ENCODE measurements around the gene PDE11A. TPM values are rescaled to one million over a fixed set of nuclear protein-coding genes. Genes with fewer than 3 reads are reported as not detected.

PDE11A gene
- total and polyA plus RNA-seq, 2 of the 13 experiments (the other 11 are each of a cell fraction or from before 2014, with no cell fraction given) = 1.2 to 1.7 TPM

- TF ChIP-seq HNF1A (IDR thresholded peaks at IDR 0.05; ENCODE audit: low read depth) (no peak), HNF1A (CRISPR knock-in tag; IDR thresholded peaks at IDR 0.05; ENCODE audit: borderline replicate concordance) (no peak), ZNF597 (CRISPR knock-in tag; IDR thresholded peaks at IDR 0.05) (no peak), GFI1 (CRISPR knock-in tag; IDR thresholded peaks at IDR 0.05; ENCODE audit: borderline replicate concordance) (no peak), ZNF296 (CRISPR knock-in tag; conservative IDR thresholded peaks at IDR 0.05) (no peak), TBL1XR1 (IDR thresholded peaks at IDR 0.05; ENCODE audit: borderline replicate concordance, low read length, partially characterized antibody) (no peak), ZNF644 (CRISPR knock-in tag; IDR thresholded peaks at IDR 0.05; ENCODE audit: low read depth) (peak; percentile 63; the same call in 1 of the 2 replicates), ZNF337 (CRISPR knock-in tag; IDR thresholded peaks at IDR 0.05; ENCODE audit: borderline replicate concordance, low read depth) (no peak), NCOA2 (CRISPR knock-in tag; IDR thresholded peaks at IDR 0.05) (peak; percentile 33; the same call in 1 of the 2 replicates), SOX13 (IDR thresholded peaks at IDR 0.05) (no peak), SOX13 (CRISPR knock-in tag; conservative IDR thresholded peaks at IDR 0.05 in 1 of 2, IDR thresholded peaks at IDR 0.05 in 1 of 2) (peak in 1 of 2 experiments; percentile 82; a peak in 2 of 4 replicates), NCOA1 (CRISPR knock-in tag; IDR thresholded peaks at IDR 0.05) (no peak), NCOR1 (IDR thresholded peaks at IDR 0.05; ENCODE audit: borderline replicate concordance, low read length) (peak; percentile 40; the same call in 1 of the 2 replicates), PRDM15 (CRISPR knock-in tag; IDR thresholded peaks at IDR 0.05) (no peak), ZNF629 (CRISPR knock-in tag; conservative IDR thresholded peaks at IDR 0.05) (no peak), TBX3 (IDR thresholded peaks at IDR 0.05; ENCODE audit: borderline replicate concordance) (0 out of 2 replicates have a peak, but pooled peaks have one; percentile 23), MAF1 (CRISPR knock-in tag; IDR thresholded peaks at IDR 0.05; ENCODE audit: borderline replicate concordance) (no peak), TRAFD1 (CRISPR knock-in tag; IDR thresholded peaks at IDR 0.05; ENCODE audit: borderline replicate concordance) (no peak), SOX6 (IDR thresholded peaks at IDR 0.05) (no peak), SOX6 (CRISPR knock-in tag; IDR thresholded peaks at IDR 0.05) (peak; percentile 40; the same call in 1 of the 2 replicates), XBP1 (CRISPR knock-in tag; IDR thresholded peaks at IDR 0.05) (no peak)
Measured at GRCh38 chr2:177771191-177771590, 301.4 kb downstream of the PDE11A start (continued).
